ENCODE data around the gene FOXP4. TPM values are rescaled to one million over a fixed set of nuclear protein-coding genes. Genes with fewer than 3 reads are reported as not detected.

Gene FOXP4
- polyA plus RNA-seq, 4 donors = 13.8 to 150 (median 16.4) TPM

Other genes starting within 250 kb of the FOXP4 start
- gene NCR2, start 210.8 kb upstream of the FOXP4 start, polyA plus RNA-seq = under 1 TPM in 1 of 4 donors, not detected in 3; 0.65 TPM
- 10 to 100 TPM in 1 of 4 donors, 1 to 10 TPM in 1, under 1 TPM in 2; 0.81 to 22.9 (median 4.0) TPM for gene MDFI, start 92.1 kb downstream of the FOXP4 start, polyA plus RNA-seq
- 100 to 1,000 TPM in 1 of 4 donors, 10 to 100 TPM in 3; 11.5 to 153 (median 27.1) TPM for gene TFEB, start 189.2 kb downstream of the FOXP4 start, polyA plus RNA-seq
- gene PGC, start 201.0 kb downstream of the FOXP4 start, polyA plus RNA-seq = 10 to 100 TPM in 3 of 4 donors, under 1 TPM in 1; 0.03 to 51.3 (median 13.0) TPM
- 1 to 10 TPM; 1.1 to 4.2 (median 4.1) TPM for gene FRS3, start 233.5 kb downstream of the FOXP4 start, polyA plus RNA-seq
- gene PRICKLE4, start 234.4 kb downstream of the FOXP4 start, polyA plus RNA-seq = 1 to 10 TPM in 2 of 4 donors, under 1 TPM in 1, not detected in 1; 0.89 to 1.7 (median 1.6) TPM
- gene TOMM6, start 241.3 kb downstream of the FOXP4 start, polyA plus RNA-seq = 100 to 1,000 TPM; 166 to 256 (median 207) TPM